Esophagus squamous epithelium (tissue), 5 donors: ENCODE measurements around the gene FEZF2. TPM values are rescaled to one million over a fixed set of nuclear protein-coding genes. Genes with fewer than 3 reads are reported as not detected.

Experiments
- DNase-seq: peaks from one replicate; lab custom pipeline; 2025; lab: John Stamatoyannopoulos, UW
- H3K27ac ChIP-seq, 4 donors: fragments of 200-600 bp; sonication (generic); one replicate each; pipeline ENCODE4 v1.5.1; 2016 to 2019; ENCODE audit warnings: mild to moderate bottlenecking in 1 of 4
- H3K27me3 ChIP-seq, 4 donors: fragments of 200-600 bp; sonication (generic); 1 replicate in 3 of 4; 2 replicates in 1 of 4; pipeline versions ENCODE4 v1.5.1 to v1.6.0; 2017 to 2021; ENCODE audit warnings: antibody characterized with exemption in 1 of 4
- H3K36me3 ChIP-seq, 3 donors: fragments of 200-600 bp; sonication (generic); one replicate each; pipeline ENCODE4 v1.5.1; 2016 to 2019
- H3K4me1 ChIP-seq, 3 donors: fragments of 200-600 bp; sonication (generic); one replicate each; pipeline ENCODE4 v1.5.1; 2017 to 2019
- H3K4me3 ChIP-seq, 4 donors: fragments of 200-600 bp; sonication (generic); 1 replicate in 3 of 4; 2 replicates in 1 of 4; pipeline ENCODE4 v1.5.1; 2016 to 2019; ENCODE audit warnings: mild to moderate bottlenecking in 2 of 4, moderate library complexity in 1 of 4
- H3K9me3 ChIP-seq, 3 donors: fragments of 200-600 bp; sonication (generic); one replicate each; pipeline ENCODE4 v1.5.1; 2016 to 2019
- POLR2A ChIP-seq, 4 donors: fragments of 450-650 bp; IDR thresholded peaks; one replicate each; pipeline ENCODE4 v1.6.1; 2017; ENCODE audit warnings: antibody characterized with exemption in 4 of 4, mild to moderate bottlenecking in 4 of 4, moderate library complexity in 3 of 4
- WGBS, 2 donors: methylation state at CpG; one replicate each; pipeline ENCODE4 v1.1.5; 2018; 5-methylcytosine and 5-hydroxymethylcytosine counted together
- intact Hi-C: fragments of 100-400 bp; cut with DNase I; formaldehyde crosslinking; loops from one replicate; pipeline ENCODE4 v1.15.0; 2022
- total RNA-seq, 4 donors: library from RNA; depleted of rRNA; stranded (reverse); fragments of >200 nt; gene quantifications; one replicate each; pipeline ENCODE4 v1.1.0, GENCODE V29; 2016
- TF ChIP-seq, protein P1 (sequence below), 6 experiments: fragments of 450-650 bp in 4 of 6; fragments of 200-600 bp in 2 of 6; sonication (generic) in 2 of 6; IDR thresholded peaks; one replicate each; pipeline ENCODE4 v1.5.1; 2016 to 2019; ENCODE audit warnings: antibody characterized with exemption in 6 of 6, mild to moderate bottlenecking in 4 of 6, moderate library complexity in 4 of 6
- donor health status: DM: yes; HTN: yes; CAD: no.

The FEZF2 gene
- total RNA-seq, 4 donors from 2014 or later, result not detected

DNA sequence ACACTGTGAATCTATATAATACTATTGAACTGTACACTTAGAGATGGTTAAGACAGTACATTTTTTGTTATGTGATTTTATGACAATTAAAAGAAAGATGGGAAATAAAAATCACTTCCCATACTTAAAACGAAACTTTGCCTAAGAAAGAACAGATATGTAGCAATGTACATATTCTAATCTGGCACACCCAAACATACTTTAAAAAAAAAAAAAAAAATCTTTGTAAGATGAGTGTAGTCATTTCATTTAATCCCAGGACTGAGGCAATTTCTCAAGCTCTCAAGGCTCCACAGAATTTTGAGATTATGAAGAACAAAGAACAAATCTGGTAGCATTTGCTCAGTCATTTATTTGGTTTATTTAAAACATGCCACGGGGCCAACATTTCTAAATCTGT is 40.3 kb upstream of the FEZF2 start:
- WGBS, 2 donors, result 43 to 61% methylated on average over 2 of the region's 2 CpGs
- TF ChIP-seq, protein P1, sequence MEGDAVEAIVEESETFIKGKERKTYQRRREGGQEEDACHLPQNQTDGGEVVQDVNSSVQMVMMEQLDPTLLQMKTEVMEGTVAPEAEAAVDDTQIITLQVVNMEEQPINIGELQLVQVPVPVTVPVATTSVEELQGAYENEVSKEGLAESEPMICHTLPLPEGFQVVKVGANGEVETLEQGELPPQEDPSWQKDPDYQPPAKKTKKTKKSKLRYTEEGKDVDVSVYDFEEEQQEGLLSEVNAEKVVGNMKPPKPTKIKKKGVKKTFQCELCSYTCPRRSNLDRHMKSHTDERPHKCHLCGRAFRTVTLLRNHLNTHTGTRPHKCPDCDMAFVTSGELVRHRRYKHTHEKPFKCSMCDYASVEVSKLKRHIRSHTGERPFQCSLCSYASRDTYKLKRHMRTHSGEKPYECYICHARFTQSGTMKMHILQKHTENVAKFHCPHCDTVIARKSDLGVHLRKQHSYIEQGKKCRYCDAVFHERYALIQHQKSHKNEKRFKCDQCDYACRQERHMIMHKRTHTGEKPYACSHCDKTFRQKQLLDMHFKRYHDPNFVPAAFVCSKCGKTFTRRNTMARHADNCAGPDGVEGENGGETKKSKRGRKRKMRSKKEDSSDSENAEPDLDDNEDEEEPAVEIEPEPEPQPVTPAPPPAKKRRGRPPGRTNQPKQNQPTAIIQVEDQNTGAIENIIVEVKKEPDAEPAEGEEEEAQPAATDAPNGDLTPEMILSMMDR (IDR thresholded peaks at IDR 0.05), result no peak
- no peak for TF ChIP-seq POLR2A (IDR thresholded peaks at IDR 0.05)
- H3K27ac ChIP-seq, result no peak overlapping the region
- no peaks in the 10 kb centered on the region for H3K9me3 ChIP-seq
- intact Hi-C loops, result no loop called here
- H3K4me1 ChIP-seq, result no peaks in the 10 kb centered on the region
- no peak overlapping the region for H3K4me3 ChIP-seq
- H3K27me3 ChIP-seq, result peaks cover 0 to 37% (median 0%) of the 10 kb centered on the region in 4 donors
- DNase-seq, result no peak
- no peaks in the 10 kb centered on the region for H3K36me3 ChIP-seq

DNA sequence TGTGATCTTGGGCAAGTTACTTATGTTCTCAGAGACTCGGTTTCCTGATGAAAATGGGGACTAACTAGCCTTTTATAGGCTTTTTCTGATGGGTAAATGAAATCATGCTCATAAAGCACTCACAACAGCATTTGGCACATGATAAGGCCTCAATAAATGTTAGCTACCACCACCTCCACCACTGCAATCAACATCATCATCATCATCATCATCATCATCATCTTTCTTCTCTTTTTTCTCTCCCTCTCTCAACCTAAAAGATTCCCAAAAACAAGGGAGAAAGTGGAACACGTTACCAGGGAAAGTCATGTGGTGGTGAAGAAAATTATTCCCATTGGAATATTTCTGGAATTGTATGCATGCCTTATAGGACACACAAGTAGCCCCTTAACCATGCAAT is 33.6 kb upstream of the FEZF2 start:
- 63 to 70% methylated on average over 2 of the region's 2 CpGs for WGBS, 2 donors
- intact Hi-C loops, result no loop called here
- no peak for DNase-seq

DNA sequence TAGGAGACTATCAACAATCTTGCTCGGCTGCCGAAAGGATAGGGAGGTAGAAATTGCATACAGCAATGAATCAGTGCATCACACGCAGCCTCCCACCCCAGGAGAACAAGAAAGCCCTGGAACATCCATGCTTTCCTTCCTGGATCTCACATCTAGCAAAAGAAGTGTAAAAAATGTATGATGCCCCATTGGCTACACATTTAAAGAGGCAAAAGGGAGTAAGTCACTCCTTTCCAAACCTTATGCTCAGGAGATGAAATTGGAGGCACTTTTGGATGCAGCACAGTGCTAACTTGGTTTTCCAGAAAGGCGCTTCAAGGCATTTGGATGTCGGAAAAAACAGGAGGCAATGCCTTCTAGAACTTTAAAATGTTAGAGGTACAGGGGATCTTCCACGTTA is 32.2 kb upstream of the FEZF2 start:
- Histone ChIP-seq H3K4me3 (no peak overlapping the region), H3K9me3 (no peaks in the 10 kb centered on the region), H3K27me3 (peaks cover 0 to 30% (median 0%) of the 10 kb centered on the region in 4 donors), H3K36me3 (no peaks in the 10 kb centered on the region), H3K27ac (no peak overlapping the region), H3K4me1 (no peaks in the 10 kb centered on the region)
- no peak for TF ChIP-seq POLR2A (IDR thresholded peaks at IDR 0.05)
- TF ChIP-seq, protein P1 (IDR thresholded peaks at IDR 0.05), result no peak
- intact Hi-C loops, result no loop called here
- WGBS, 2 donors, result 80 to 82% methylated on average over 6 of the region's 6 CpGs
- DNase-seq, result no peak

More for the DNA sequence above, 33.6 kb upstream of the FEZF2 start:
- Histone ChIP-seq H3K4me3 (no peak overlapping the region), H3K27ac (no peak overlapping the region), H3K27me3 (peaks cover 0 to 44% (median 0%) of the 10 kb centered on the region in 4 donors), H3K4me1 (no peaks in the 10 kb centered on the region), H3K36me3 (no peaks in the 10 kb centered on the region), H3K9me3 (no peaks in the 10 kb centered on the region)
- TF ChIP-seq, protein P1 (IDR thresholded peaks at IDR 0.05), result no peak
- no peak for TF ChIP-seq POLR2A (IDR thresholded peaks at IDR 0.05)

DNA sequence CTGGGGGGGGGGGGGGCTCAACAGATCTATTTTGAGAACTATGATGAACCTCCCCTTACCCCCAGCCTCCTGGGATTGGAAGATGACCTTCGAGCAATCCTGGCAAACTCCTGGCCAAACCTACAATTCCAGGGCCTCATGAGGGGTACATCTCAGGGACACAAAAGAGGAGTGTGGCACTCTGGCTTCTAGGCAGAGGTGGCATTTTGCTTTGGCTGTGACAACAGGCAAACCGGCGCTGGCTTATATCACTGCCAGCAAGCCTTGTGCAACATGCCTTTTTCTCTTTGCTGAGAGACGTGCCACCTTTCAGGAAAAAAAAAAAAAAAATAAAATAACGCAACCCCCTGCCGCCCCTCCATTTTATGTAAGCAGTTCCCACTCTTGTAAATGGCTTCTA is 31.8 kb upstream of the FEZF2 start:
- WGBS, 2 donors, result 82 to 88% methylated on average over 4 to 6 of the region's 6 CpGs
- Histone ChIP-seq H3K4me1 (no peaks in the 10 kb centered on the region), H3K4me3 (no peak overlapping the region), H3K9me3 (no peaks in the 10 kb centered on the region), H3K27me3 (peaks cover 0 to 30% (median 0%) of the 10 kb centered on the region in 4 donors), H3K27ac (no peak overlapping the region), H3K36me3 (no peaks in the 10 kb centered on the region)
- intact Hi-C loops, result no loop called here
- no peak for TF ChIP-seq POLR2A (IDR thresholded peaks at IDR 0.05)
- TF ChIP-seq, protein P1 (IDR thresholded peaks at IDR 0.05), result no peak
- DNase-seq, result no peak

DNA sequence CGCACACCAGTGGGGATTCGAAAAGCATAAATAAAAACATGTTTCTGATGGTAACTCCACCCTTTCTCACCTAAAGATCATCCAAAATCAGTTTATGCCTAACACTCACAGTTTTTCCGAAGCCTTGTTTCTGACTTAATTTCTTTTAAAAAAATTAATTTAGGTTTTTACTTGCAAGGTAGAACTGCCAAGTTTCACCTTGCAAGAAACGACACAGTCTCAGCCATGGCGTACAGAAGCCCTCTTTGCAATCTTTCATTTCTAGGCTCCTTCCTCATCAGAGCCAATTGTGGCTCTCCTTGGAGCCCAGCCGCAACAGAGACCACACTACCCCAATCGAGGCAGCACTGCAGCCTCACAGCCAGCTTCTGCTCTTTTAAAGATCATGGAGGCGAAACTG is 31.0 kb upstream of the FEZF2 start:
- H3K27me3 ChIP-seq, result peaks cover 0 to 30% (median 0%) of the 10 kb centered on the region in 4 donors
- WGBS, 2 donors, result 69 to 78% methylated on average over 8 of the region's 8 CpGs
- H3K27ac ChIP-seq, result no peak overlapping the region
- H3K9me3 ChIP-seq, result no peaks in the 10 kb centered on the region
- intact Hi-C loops, result no loop called here
- H3K4me3 ChIP-seq, result no peak overlapping the region
- no peaks in the 10 kb centered on the region for H3K36me3 ChIP-seq
- TF ChIP-seq, protein P1 (IDR thresholded peaks at IDR 0.05), result no peak
- no peak for TF ChIP-seq POLR2A (IDR thresholded peaks at IDR 0.05)
- DNase-seq, result no peak
- H3K4me1 ChIP-seq, result no peaks in the 10 kb centered on the region
